KMS-11 (cell line): ENCODE data around the gene KANK2.

Experiments used
- H2AFZ ChIP-seq: fragments of 200-600 bp; sonication (generic); 2 replicates; pipeline ENCODE4 v1.6.1; 2016; ENCODE audit warnings: antibody characterized with exemption, mixed run types, low read depth
- H3K27ac ChIP-seq: fragments of 200-600 bp; sonication (generic); 2 replicates; pipeline ENCODE4 v1.6.1; 2016; ENCODE audit warnings: mild to moderate bottlenecking, mixed run types
- H3K27me3 ChIP-seq: fragments of 200-600 bp; sonication (generic); 2 replicates; pipeline ENCODE4 v1.6.1; 2017; ENCODE audit warnings: mild to moderate bottlenecking, low read depth, mixed run types, moderate library complexity; ENCODE audit not compliant: insufficient read depth
- H3K36me3 ChIP-seq: fragments of 200-600 bp; sonication (generic); 2 replicates; pipeline ENCODE4 v1.6.1; 2017; ENCODE audit warnings: mild to moderate bottlenecking, mixed run types; ENCODE audit not compliant: insufficient read depth
- H3K4me1 ChIP-seq: fragments of 200-600 bp; sonication (generic); 2 replicates; pipeline ENCODE4 v1.6.1; 2016; ENCODE audit warnings: mild to moderate bottlenecking, low read depth, mixed run types; ENCODE audit not compliant: poor library complexity, severe bottlenecking
- H3K4me2 ChIP-seq: fragments of 200-600 bp; sonication (generic); 2 replicates; pipeline ENCODE4 v1.7.0; 2016; ENCODE audit warnings: mild to moderate bottlenecking, mixed run types
- H3K4me3 ChIP-seq: fragments of 200-600 bp; sonication (generic); IDR thresholded peaks from 2 replicates; pipeline ENCODE4 v1.6.1; 2017; ENCODE audit warnings: low read depth, low read length, mixed read lengths; ENCODE audit not compliant: insufficient read depth
- H3K79me2 ChIP-seq: fragments of 200-600 bp; sonication (generic); 2 replicates; pipeline ENCODE4 v1.6.1; 2016; ENCODE audit warnings: low read depth, mixed run types; ENCODE audit not compliant: insufficient read depth
- H3K9ac ChIP-seq: fragments of 200-600 bp; sonication (generic); 2 replicates; pipeline ENCODE4 v1.6.1; 2016; ENCODE audit warnings: mild to moderate bottlenecking, mixed run types
- H4K20me1 ChIP-seq: fragments of 200-600 bp; sonication (generic); 2 replicates; pipeline ENCODE4 v1.6.1; 2016; ENCODE audit warnings: mild to moderate bottlenecking, mixed run types; ENCODE audit not compliant: insufficient read depth
- TF ChIP-seq, protein P1 (sequence below): fragments of 200-600 bp; sonication (generic); conservative IDR thresholded peaks from 2 replicates; pipeline ENCODE4 v1.6.1; 2017; ENCODE audit warnings: low read depth, mild to moderate bottlenecking, antibody characterized with exemption, low read length, moderate library complexity, mixed read lengths

Gene KANK2

GRCh38 chr19:11198175-11198534 is 810 bp upstream of the KANK2 start:
- Histone ChIP-seq H3K27ac (no peak overlapping the region), H3K4me3 (no peak overlapping the region), H3K79me2 (no peaks in the 10 kb centered on the region), H3K4me1 (peaks cover 6% of the 10 kb centered on the region), H2AFZ (peak overlapping the region; percentile 71; the same call in 1 of the 2 replicates), H3K27me3 (no peaks in the 10 kb centered on the region), H3K4me2 (peak overlapping the region; percentile 40; the same call in 1 of the 2 replicates), H4K20me1 (no peaks in the 10 kb centered on the region), H3K36me3 (no peaks in the 10 kb centered on the region), H3K9ac (no peak overlapping the region)
- TF ChIP-seq, protein P1, sequence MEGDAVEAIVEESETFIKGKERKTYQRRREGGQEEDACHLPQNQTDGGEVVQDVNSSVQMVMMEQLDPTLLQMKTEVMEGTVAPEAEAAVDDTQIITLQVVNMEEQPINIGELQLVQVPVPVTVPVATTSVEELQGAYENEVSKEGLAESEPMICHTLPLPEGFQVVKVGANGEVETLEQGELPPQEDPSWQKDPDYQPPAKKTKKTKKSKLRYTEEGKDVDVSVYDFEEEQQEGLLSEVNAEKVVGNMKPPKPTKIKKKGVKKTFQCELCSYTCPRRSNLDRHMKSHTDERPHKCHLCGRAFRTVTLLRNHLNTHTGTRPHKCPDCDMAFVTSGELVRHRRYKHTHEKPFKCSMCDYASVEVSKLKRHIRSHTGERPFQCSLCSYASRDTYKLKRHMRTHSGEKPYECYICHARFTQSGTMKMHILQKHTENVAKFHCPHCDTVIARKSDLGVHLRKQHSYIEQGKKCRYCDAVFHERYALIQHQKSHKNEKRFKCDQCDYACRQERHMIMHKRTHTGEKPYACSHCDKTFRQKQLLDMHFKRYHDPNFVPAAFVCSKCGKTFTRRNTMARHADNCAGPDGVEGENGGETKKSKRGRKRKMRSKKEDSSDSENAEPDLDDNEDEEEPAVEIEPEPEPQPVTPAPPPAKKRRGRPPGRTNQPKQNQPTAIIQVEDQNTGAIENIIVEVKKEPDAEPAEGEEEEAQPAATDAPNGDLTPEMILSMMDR, result no peak

- Histone ChIP-seq H3K4me2 (peak overlapping the region; percentile 60), H3K36me3 (no peaks in the 10 kb centered on the region), H3K9ac (no peak overlapping the region), H3K27ac (no peak overlapping the region), H2AFZ (peak overlapping the region; percentile 71; the same call in 1 of the 2 replicates), H3K4me3 (no peak overlapping the region), H3K79me2 (no peaks in the 10 kb centered on the region), H4K20me1 (no peaks in the 10 kb centered on the region), H3K27me3 (no peaks in the 10 kb centered on the region), H3K4me1 (peaks cover 6% of the 10 kb centered on the region)
- TF ChIP-seq, protein P1, result no peak
Measured at GRCh38 chr19:11196406-11197287, 698 bp downstream of the KANK2 start.

DNA sequence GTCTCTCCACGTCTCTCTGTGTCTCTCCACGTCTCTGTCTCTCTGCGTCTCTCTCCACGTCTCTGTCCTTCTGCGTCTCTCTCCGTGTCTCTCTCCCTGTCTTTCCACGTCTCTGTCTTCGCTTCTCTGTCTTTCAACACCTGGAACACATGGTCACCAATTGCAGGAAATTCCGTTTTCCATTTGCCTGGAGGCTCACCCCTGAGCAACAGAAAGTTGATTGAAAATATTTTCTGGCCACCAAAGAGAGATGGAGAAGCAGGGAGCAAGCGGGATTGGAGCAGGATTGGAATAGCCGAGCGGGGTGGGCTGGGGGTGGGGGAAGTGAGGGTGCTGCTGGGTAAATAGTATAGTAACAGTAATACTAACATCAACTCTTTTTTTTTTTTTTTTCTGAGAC is 1.7 kb downstream of the KANK2 start:
- TF ChIP-seq, protein P1, result no peak
- H4K20me1 ChIP-seq, result no peaks in the 10 kb centered on the region
- H3K4me3 ChIP-seq, result no peak overlapping the region
- peaks cover 6% of the 10 kb centered on the region for H3K4me1 ChIP-seq
- no peak overlapping the region for H3K27ac ChIP-seq
- H3K27me3 ChIP-seq, result no peaks in the 10 kb centered on the region
- H3K79me2 ChIP-seq, result no peaks in the 10 kb centered on the region
- no peaks in the 10 kb centered on the region for H3K36me3 ChIP-seq
- H2AFZ ChIP-seq, result no peak overlapping the region
- H3K4me2 ChIP-seq, result no peak overlapping the region
- H3K9ac ChIP-seq, result no peak overlapping the region

DNA sequence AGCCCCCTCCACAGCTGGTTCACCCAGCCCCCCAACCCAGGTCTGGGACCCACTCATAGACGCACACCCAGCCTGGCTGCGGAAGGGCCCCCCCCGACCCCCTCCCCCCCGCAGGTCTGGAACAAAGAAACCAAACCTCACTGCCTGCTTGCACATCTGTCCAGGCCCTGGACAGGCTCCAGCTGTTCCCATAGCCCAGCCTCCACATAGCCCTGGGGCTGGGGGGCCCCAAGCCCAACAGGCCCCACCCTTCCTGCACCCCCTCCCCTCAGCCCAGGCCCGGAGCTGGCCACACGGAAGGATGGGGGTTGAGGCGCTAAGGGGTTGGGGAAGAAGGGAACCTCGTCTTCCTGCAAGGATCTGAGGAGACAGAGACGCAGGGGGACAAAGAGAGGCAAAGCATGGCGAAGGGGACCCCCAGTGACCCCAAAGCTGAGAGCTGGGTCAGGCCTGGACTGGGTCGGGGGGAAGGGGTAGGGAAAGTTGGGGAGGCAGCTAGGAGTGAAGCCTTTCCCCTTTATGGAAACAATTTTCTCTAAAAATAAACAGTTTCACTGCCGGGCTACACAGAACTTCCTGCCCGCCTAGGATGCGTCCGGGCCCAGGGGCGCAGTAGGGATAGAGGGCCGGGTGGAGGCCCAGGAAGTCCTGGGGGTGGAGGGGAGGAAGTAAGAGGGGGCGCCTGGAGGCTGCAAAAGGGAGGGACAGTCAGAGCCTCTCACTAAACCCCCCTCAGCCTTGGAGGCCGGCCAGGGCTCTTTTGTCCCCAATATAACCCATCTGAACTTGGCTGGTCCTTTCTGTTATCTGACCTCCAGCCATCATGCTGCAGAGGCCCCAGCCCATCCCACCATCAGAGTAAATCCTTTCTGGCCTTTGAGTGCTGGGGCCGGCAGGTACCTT is 2.4 kb downstream of the KANK2 start:
- TF ChIP-seq, protein P1, result no peak
- Histone ChIP-seq H2AFZ (no peak overlapping the region), H3K27me3 (no peaks in the 10 kb centered on the region), H3K4me2 (no peak overlapping the region), H3K27ac (no peak overlapping the region), H3K36me3 (no peaks in the 10 kb centered on the region), H3K9ac (no peak overlapping the region), H3K4me3 (no peak overlapping the region), H3K79me2 (no peaks in the 10 kb centered on the region), H3K4me1 (peaks cover 6% of the 10 kb centered on the region), H4K20me1 (no peaks in the 10 kb centered on the region)
